ENCODE results near the gene ITIH5. TPM values are rescaled to one million over a fixed set of nuclear protein-coding genes. Genes with fewer than 3 reads are reported as not detected.

Gene ITIH5
- polyA plus RNA-seq, 1 donor from 2014 or later = 0.28 TPM

GRCh38 chr10:7672341-7673134 is 5.8 kb upstream of the ITIH5 start:
- no peaks in the 10 kb centered on the region for H3K9me3 ChIP-seq (ENCODE audit: low read length)
- no peak overlapping the region for H2AFZ ChIP-seq (ENCODE audit: low read depth, low read length)
- no peaks in the 10 kb centered on the region for H3K79me2 ChIP-seq (replicated peaks; ENCODE audit: insufficient read depth, low read length)

GRCh38 chr10:7670157-7670556 is 3.4 kb upstream of the ITIH5 start:
- Histone ChIP-seq H3K9me2 (ENCODE audit: insufficient read depth, low read length) (no peaks in the 10 kb centered on the region), H3K9me3 (ENCODE audit: low read length) (no peaks in the 10 kb centered on the region), H3K4me2 (ENCODE audit: low read length) (no peak overlapping the region), H3K79me2 (replicated peaks; ENCODE audit: insufficient read depth, low read length) (no peaks in the 10 kb centered on the region), H3K27ac (ENCODE audit: low read length) (no peak overlapping the region), H2AFZ (ENCODE audit: low read depth, low read length) (no peak overlapping the region), H3K36me3 (ENCODE audit: insufficient read depth, low read length) (no peaks in the 10 kb centered on the region), H3K27me3 (ENCODE audit: insufficient read depth, low read depth, low read length) (peaks cover 49% of the 10 kb centered on the region), H3F3A (ENCODE audit: insufficient read depth, low read length, poor library complexity, severe bottlenecking) (no peaks in the 10 kb centered on the region), H3K9ac (ENCODE audit: low read length) (no peak overlapping the region), H4K20me1 (ENCODE audit: insufficient read depth) (no peaks in the 10 kb centered on the region), H3K4me3 (ENCODE audit: low read length) (no peak overlapping the region)
- TF ChIP-seq MXI1 (conservative IDR thresholded peaks at IDR 0.05; ENCODE audit: poor library complexity, severe bottlenecking) = no peak
- no peak for TF ChIP-seq CTCF (IDR thresholded peaks at IDR 0.05; ENCODE audit: poor library complexity, severe bottlenecking)
- no peak for TF ChIP-seq POLR2AphosphoS5 (IDR thresholded peaks at IDR 0.05)
- no peak for TF ChIP-seq RAD21 (conservative IDR thresholded peaks at IDR 0.05)
- TF ChIP-seq TAF1 (IDR thresholded peaks at IDR 0.05; ENCODE audit: low read depth) = no peak
- no peak for TF ChIP-seq EP300 (conservative IDR thresholded peaks at IDR 0.05; ENCODE audit: poor library complexity, severe bottlenecking)
- no peak for TF ChIP-seq SMC3 (conservative IDR thresholded peaks at IDR 0.05; ENCODE audit: poor library complexity)
- no peak for TF ChIP-seq EZH2 (IDR thresholded peaks at IDR 0.05; ENCODE audit: borderline replicate concordance, insufficient read depth, low read length, poor library complexity, severe bottlenecking)
- no peak for TF ChIP-seq REST (IDR thresholded peaks at IDR 0.05; ENCODE audit: borderline replicate concordance)

More at GRCh38 chr10:7672341-7673134, 5.8 kb upstream of the ITIH5 start:
- Histone ChIP-seq H4K20me1 (ENCODE audit: insufficient read depth) (no peaks in the 10 kb centered on the region), H3K27ac (ENCODE audit: low read length) (no peak overlapping the region), H3F3A (ENCODE audit: insufficient read depth, low read length, poor library complexity, severe bottlenecking) (no peaks in the 10 kb centered on the region), H3K9me2 (ENCODE audit: insufficient read depth, low read length) (no peaks in the 10 kb centered on the region), H3K9ac (ENCODE audit: low read length) (no peak overlapping the region), H3K36me3 (ENCODE audit: insufficient read depth, low read length) (no peaks in the 10 kb centered on the region), H3K27me3 (ENCODE audit: insufficient read depth, low read depth, low read length) (peaks cover 29% of the 10 kb centered on the region), H3K4me3 (ENCODE audit: low read length) (no peak overlapping the region), H3K4me2 (ENCODE audit: low read length) (no peak overlapping the region)
- no peak for TF ChIP-seq EP300 (conservative IDR thresholded peaks at IDR 0.05; ENCODE audit: poor library complexity, severe bottlenecking)
- no peak for TF ChIP-seq POLR2AphosphoS5 (IDR thresholded peaks at IDR 0.05)
- no peak for TF ChIP-seq SMC3 (conservative IDR thresholded peaks at IDR 0.05; ENCODE audit: poor library complexity)
- no peak for TF ChIP-seq EZH2 (IDR thresholded peaks at IDR 0.05; ENCODE audit: borderline replicate concordance, insufficient read depth, low read length, poor library complexity, severe bottlenecking)
- no peak for TF ChIP-seq REST (IDR thresholded peaks at IDR 0.05; ENCODE audit: borderline replicate concordance)
- TF ChIP-seq RAD21 (conservative IDR thresholded peaks at IDR 0.05) = no peak
- no peak for TF ChIP-seq MXI1 (conservative IDR thresholded peaks at IDR 0.05; ENCODE audit: poor library complexity, severe bottlenecking)
